DMS114 treated with DMSO at 0.1 percent for 48 hours (cell line): ENCODE data around the gene GDPD1.
A peak's percentile ranks its signal among the peaks of the same experiment; 100 is the strongest.
"Not testable (repeated sequence)": the region's sequence is repeated elsewhere in the genome, so short reads cannot be mapped to it uniquely, and the experiment has no call there.

Experiments used
- DNase-seq: peaks from one replicate; lab custom pipeline; 2025; ENCODE audit not compliant: unreplicated experiment; lab: John Stamatoyannopoulos, UW

GDPD1 gene

DNA sequence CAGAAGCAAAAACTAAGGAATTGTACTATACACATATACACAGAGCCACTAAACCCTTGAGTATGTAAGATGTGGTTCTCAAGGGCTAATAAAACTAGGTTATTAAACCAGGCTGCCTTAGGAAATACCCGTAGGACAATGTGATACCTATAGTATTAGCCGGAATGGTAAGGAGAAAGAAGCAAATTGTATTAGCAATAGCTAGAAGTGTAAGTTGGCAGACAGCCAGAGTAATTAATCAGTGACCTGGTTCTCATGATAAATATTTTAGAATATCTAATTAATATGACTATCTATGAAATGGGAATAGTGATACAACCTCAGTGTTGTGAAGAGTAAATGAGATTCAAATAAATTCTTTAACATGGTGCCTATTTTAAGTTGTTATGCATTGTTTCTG, 18.6 kb downstream of the GDPD1 start:
- no peak for DNase-seq

GRCh38 chr17:59244081-59244480, 23.8 kb downstream of the GDPD1 start:
- DNase-seq, result no peak

- no peak for DNase-seq
Observed at GRCh38 chr17:59254742-59255141, 34.4 kb downstream of the GDPD1 start.

- no peak for DNase-seq
Observed at GRCh38 chr17:59257101-59257500, 36.8 kb downstream of the GDPD1 start.

- no peak for DNase-seq
Observed at GRCh38 chr17:59260722-59261121, 40.4 kb downstream of the GDPD1 start.

DNA sequence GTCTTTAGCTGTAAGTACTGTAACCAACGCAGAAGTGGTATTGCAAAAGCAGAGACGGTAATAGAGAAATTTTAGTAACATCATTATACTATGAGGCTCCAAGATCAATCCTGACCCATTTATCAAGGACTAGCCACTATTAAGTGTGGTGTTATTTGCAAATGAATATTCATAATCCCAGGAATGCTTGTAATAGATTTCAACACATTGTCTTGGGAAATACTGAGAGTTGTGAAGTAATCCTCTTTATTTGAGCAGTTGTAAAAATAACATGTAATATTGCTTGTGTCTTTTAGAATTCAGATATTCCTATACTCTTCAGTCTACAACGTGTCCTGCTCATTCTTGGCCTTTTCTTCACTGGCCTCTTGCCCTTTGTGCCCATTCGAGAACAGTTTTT, 46.4 kb downstream of the GDPD1 start:
- DNase-seq, result no peak

- DNase-seq, result no peak
Observed at GRCh38 chr17:59267776-59268175, 47.5 kb downstream of the GDPD1 start.

- no peak for DNase-seq
Observed at GRCh38 chr17:59275618-59276017, 55.3 kb downstream of the GDPD1 start.

DNA sequence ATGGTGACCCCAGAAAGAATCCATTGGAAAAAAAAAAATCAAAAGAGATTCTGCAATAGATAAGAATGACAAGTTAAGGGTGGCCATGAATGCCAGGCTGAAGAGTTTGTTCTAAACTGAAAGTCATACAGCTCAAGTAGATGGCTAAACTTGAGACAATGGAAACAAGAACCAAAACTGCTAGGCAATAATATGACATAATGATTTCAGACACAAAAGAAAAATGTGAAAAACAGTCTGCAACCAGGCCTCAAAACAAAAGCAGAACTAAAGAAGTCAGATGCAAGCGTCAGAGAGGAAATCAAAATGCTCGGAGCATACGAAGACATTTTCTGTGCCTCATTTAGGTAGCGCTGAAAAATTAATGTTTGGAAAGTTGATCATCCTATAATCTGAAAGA, 56.7 kb downstream of the GDPD1 start:
- no peak for DNase-seq

GRCh38 chr17:59278406-59278805, 58.1 kb downstream of the GDPD1 start:
- no peak for DNase-seq

DNA sequence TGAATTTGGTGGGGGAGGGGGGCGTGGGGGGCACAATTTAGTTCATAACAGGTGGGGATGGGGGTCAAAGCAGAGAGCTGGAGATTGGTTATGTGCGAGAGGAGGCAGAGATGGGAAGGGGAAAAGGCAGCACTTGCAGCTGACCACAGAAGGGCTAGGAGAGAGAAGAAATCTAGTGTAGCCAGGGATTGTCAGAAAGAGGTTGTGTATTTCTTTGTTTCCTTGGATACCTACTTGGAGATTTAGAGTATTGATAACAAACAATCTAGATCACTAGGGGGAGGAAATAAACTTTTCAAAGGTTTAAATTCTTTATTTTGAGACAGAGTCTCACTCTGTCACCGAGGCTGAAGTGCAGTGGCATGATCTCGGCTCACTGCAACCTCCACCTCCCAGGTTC, 64.0 kb downstream of the GDPD1 start:
- no peak for DNase-seq

DNA sequence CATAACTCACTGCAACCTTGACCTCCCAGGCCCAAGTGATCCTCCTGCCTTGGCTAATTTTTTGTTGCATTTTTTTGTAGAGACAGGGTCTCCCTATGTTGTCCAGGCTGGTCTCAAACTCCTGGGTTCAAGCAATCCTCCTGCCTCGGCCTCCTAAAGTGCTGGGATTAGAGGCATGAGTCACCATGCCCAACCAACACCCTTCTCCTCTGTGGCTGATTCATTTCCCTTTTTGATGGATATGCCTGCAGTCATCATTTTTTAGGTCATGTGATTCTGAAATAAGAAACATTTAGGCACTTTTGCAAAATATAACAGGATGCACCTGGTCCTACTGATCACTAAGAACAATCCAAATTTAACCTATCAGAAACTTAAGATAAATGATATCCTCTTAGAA, 67.1 kb downstream of the GDPD1 start:
- no peak for DNase-seq

DNA sequence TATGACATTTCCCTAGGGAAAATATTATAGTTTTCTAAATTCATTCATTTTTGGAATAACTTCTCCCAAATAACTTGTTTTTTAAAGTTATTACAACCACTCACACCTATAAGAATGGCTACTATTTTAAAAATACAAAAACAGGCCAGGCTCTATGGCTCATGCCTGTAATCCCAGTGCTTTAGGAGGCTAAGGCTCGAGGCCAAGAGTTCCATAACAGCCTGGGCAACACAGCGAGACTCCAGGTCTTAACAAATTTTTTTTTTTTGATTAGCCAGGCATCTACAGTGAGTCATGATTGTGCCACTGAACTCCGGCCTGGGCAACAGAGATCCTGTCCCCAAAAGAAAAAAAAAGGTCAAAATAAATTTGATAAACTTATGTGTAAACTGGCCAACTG, 67.6 kb downstream of the GDPD1 start:
- DNase-seq, result no peak

GRCh38 chr17:59289981-59290301, 69.6 kb downstream of the GDPD1 start:
- DNase-seq, result no peak

DNA sequence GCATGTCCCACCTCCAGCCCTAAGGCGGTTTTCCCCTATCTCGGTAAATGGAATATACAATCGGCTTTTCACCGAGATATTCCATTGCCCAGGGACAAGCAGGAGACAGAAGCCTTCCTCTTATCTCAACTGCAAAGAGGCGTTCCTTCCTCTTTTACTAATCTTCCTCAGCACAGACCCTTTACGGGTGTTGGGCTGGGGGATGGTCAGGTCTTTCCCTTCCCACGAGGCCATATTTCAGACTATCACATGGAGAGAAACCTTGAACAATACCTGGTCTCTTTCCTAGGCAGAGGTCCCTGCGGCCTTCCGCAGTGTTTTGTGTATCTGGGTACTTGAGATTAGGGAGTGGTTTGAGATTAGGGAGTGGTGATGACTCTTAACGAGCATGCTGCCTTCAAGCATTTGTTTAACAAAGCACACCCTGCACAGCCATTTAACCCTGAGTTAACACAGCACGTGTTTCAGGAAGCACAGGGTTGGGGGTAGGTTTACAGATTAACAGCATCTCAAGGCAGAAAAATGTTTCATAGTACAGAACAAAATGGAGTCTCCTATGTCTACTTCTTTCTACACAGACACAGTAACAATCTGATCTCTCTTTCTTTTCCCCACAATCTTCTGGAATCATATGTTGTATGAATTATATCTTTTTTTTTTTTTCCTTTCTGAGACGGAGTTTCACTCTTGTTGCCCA, 70.1 kb downstream of the GDPD1 start:
- not testable (repeated sequence) for DNase-seq

DNA sequence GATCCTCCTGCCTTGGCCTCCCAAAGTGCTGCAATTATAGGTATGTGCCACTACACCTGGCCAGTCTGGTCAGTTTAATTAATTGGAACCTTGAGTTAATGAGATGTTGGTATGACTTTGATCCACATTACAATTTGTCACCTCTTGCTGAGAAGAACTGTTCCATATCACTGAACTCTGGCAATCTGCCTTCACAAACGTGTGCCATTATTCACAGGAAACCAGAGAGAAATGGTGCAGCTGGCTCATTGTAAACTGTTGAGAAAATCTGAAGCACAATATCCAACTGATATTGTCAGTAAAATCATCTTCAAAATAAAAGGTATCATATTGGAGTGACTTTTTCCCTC, 71.8 kb downstream of the GDPD1 start:
- no peak for DNase-seq

DNA sequence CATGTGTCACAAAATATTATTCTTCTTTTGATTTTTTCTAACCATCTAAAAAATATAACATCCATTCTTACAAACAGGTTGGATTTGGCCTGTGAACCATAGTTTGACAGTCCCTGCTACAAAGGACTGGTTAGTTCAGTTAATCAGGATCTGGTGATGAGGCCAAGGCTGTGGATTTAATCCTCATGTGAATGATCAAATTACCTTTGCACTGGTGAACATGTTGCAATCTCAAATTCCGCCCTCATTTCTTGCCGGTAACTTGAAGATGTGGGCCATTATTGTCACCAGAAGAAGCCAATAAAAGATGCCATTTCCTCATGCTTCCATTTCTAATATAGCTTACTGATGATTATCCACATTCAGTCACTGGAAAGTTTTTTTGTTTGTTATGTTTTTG, 75.9 kb downstream of the GDPD1 start:
- no peak for DNase-seq

DNA sequence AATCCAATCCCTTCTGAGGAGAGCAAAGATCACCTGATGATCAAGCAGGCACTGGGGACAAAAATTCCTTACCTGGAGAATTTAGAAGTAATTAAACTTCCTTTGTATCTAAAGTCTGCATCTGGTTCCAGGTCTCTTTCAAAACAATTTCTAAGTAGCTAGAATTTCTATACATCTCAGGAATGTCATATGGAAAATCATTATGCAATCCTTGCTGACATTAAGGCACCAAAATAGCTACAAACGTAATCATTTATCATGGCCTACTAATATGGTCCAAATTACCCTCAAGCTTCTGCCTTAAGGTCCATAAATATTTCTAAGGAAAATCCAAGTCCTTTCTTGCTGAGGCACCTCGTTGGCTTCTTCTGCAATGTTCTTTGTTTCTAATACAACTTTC, 78.2 kb downstream of the GDPD1 start:
- no peak for DNase-seq

GRCh38 chr17:59299400-59300092, 79.2 kb downstream of the GDPD1 start:
- DNase-seq, result no peak

- DNase-seq, result no peak
Observed at GRCh38 chr17:59300941-59301340, 80.6 kb downstream of the GDPD1 start.

- no peak for DNase-seq
Observed at GRCh38 chr17:59304811-59305210, 84.5 kb downstream of the GDPD1 start.

- DNase-seq, result no peak
Observed at GRCh38 chr17:59310263-59310920, 90.1 kb downstream of the GDPD1 start.

GRCh38 chr17:59311051-59311468, 90.7 kb downstream of the GDPD1 start:
- DNase-seq, result peak; percentile 87
